Measurements from ENCODE around the gene FAM53B. TPM values are rescaled to one million over a fixed set of nuclear protein-coding genes. Genes with fewer than 3 reads are reported as not detected.

The FAM53B gene
- total RNA-seq, 3 donors from 2014 or later, result 12.9 to 19.2 (median 18.2) TPM

GRCh38 chr10:124575107-124576035 is 168.8 kb downstream of the FAM53B start:
- Mint-ChIP-seq H3K36me3 (ENCODE audit: insufficient read depth) (peaks cover 8% of the 10 kb centered on the region), H3K4me1 (ENCODE audit: low read depth) (no peaks in the 10 kb centered on the region), H3K9me3 (peaks cover 5% of the 10 kb centered on the region), H3K27me3 (ENCODE audit: low read depth) (no peaks in the 10 kb centered on the region), H3K4me3 (no peak overlapping the region)
- DNase-seq, result no peak
- no peak for ATAC-seq

GRCh38 chr10:124574456-124575070 is 169.6 kb downstream of the FAM53B start:
- Mint-ChIP-seq H3K36me3 (ENCODE audit: insufficient read depth) (peaks cover 2% of the 10 kb centered on the region), H3K4me1 (ENCODE audit: low read depth) (no peaks in the 10 kb centered on the region), H3K27me3 (ENCODE audit: low read depth) (no peaks in the 10 kb centered on the region), H3K4me3 (no peak overlapping the region), H3K9me3 (no peaks in the 10 kb centered on the region)
- DNase-seq (no peak), ATAC-seq (no peak)

- no peaks in the 10 kb centered on the region for H3K36me3 Mint-ChIP-seq (ENCODE audit: insufficient read depth)
- no peak for DNase-seq
These were observed 170.3 kb downstream of the FAM53B start for GRCh38 chr10:124573726-124574455.

GRCh38 chr10:124572751-124573150 is 171.4 kb downstream of the FAM53B start:
- ATAC-seq, result no peak
- DNase-seq, result no peak
- Mint-ChIP-seq H3K4me3 (no peak overlapping the region), H3K9me3 (no peaks in the 10 kb centered on the region), H3K4me1 (ENCODE audit: low read depth) (no peaks in the 10 kb centered on the region), H3K27me3 (ENCODE audit: low read depth) (no peaks in the 10 kb centered on the region), H3K36me3 (ENCODE audit: insufficient read depth) (no peaks in the 10 kb centered on the region)

More at GRCh38 chr10:124573726-124574455, 170.3 kb downstream of the FAM53B start:
- Mint-ChIP-seq H3K4me1 (ENCODE audit: low read depth) (no peaks in the 10 kb centered on the region), H3K9me3 (no peaks in the 10 kb centered on the region), H3K27me3 (ENCODE audit: low read depth) (no peaks in the 10 kb centered on the region), H3K4me3 (no peak overlapping the region)
- no peak for ATAC-seq

- no peak for DNase-seq
- ATAC-seq, result no peak
- Mint-ChIP-seq H3K9me3 (no peaks in the 10 kb centered on the region), H3K27me3 (ENCODE audit: low read depth) (no peaks in the 10 kb centered on the region), H3K4me1 (ENCODE audit: low read depth) (no peaks in the 10 kb centered on the region), H3K4me3 (no peak overlapping the region), H3K36me3 (ENCODE audit: insufficient read depth) (no peaks in the 10 kb centered on the region)
These were observed 173.5 kb downstream of the FAM53B start for GRCh38 chr10:124570646-124571045.

- DNase-seq, result no peak
- no peaks in the 10 kb centered on the region for H3K36me3 Mint-ChIP-seq (ENCODE audit: insufficient read depth)
- H3K27me3 Mint-ChIP-seq (ENCODE audit: low read depth), result no peaks in the 10 kb centered on the region
- no peaks in the 10 kb centered on the region for H3K4me1 Mint-ChIP-seq (ENCODE audit: low read depth)
- no peak overlapping the region for H3K4me3 Mint-ChIP-seq
- no peak for ATAC-seq
- no peaks in the 10 kb centered on the region for H3K9me3 Mint-ChIP-seq
These were observed 174.3 kb downstream of the FAM53B start for GRCh38 chr10:124569623-124570470.

Other genes with a start within 250 kb of the FAM53B start
- gene EEF1AKMT2, start 47.5 kb upstream of the FAM53B start, total RNA-seq, result 10 to 100 TPM; 20.7 to 23.0 (median 22.3) TPM
- 10 to 100 TPM; 21.4 to 23.0 (median 21.5) TPM for gene ABRAXAS2, start 57.4 kb upstream of the FAM53B start, total RNA-seq
- gene ZRANB1, start 197.7 kb upstream of the FAM53B start, total RNA-seq, result 10 to 100 TPM; 12.4 to 13.3 (median 13.0) TPM

Data from activated T-cell treated with anti-CD3 and anti-CD28 coated beads, Interleukin-2, amount 50 U/mL, for 4 hours (primary cell).